Fibroblast of lung (primary cell): ENCODE data around the gene RPRD1B. TPM values are rescaled to one million over a fixed set of nuclear protein-coding genes. Genes with fewer than 3 reads are reported as not detected.

Source experiments
- DNase-seq, 2 donors: peaks; one replicate each; pipeline versions ENCODE4 v3.0.0 to v3.0.0-alpha.2; 2010; ENCODE audit warnings: low read depth in 2 of 2
- H2AFZ ChIP-seq: 2 replicates; pipeline ENCODE4 v1.5.1; 2012; ENCODE audit warnings: low read length, control low read depth, inconsistent platforms
- H3K27ac ChIP-seq: 2 replicates; pipeline ENCODE4 v1.5.1; 2011; ENCODE audit warnings: low read length, control low read depth; ENCODE audit not compliant: insufficient read depth
- H3K27me3 ChIP-seq: 2 replicates; pipeline ENCODE4 v1.5.1; 2011; ENCODE audit warnings: mild to moderate bottlenecking, low read length; ENCODE audit not compliant: control insufficient read depth, insufficient read depth
- H3K36me3 ChIP-seq: 2 replicates; pipeline ENCODE4 v1.5.1; 2011; ENCODE audit warnings: low read length; ENCODE audit not compliant: control insufficient read depth, insufficient read depth
- H3K4me1 ChIP-seq: 2 replicates; pipeline ENCODE4 v1.5.1; 2011; ENCODE audit warnings: low read length; ENCODE audit not compliant: control insufficient read depth, insufficient read depth; ENCODE audit errors: extremely low read depth
- H3K4me2 ChIP-seq: 2 replicates; pipeline ENCODE4 v1.5.1; 2011; ENCODE audit warnings: low read length, control low read depth; ENCODE audit not compliant: insufficient read depth; ENCODE audit errors: extremely low read depth
- H3K4me3 ChIP-seq, 4 experiments: fragments of 200-600 bp in 1 of 4; sonication (generic) in 1 of 4; replicated peaks in 1 of 4; 2 replicates each; pipeline ENCODE4 v1.5.1; 2011 to 2016; ENCODE audit warnings: low read length in 4 of 4, low read depth in 3 of 4, mild to moderate bottlenecking in 3 of 4, control low read depth in 2 of 4, inconsistent platforms in 1 of 4, mixed read lengths in 1 of 4; ENCODE audit not compliant: insufficient read depth in 1 of 4; ENCODE audit errors: control extremely low read depth in 1 of 4
- H3K79me2 ChIP-seq: 2 replicates; pipeline ENCODE4 v1.5.1; 2012; ENCODE audit warnings: mild to moderate bottlenecking, low read length, inconsistent platforms; ENCODE audit not compliant: control insufficient read depth, insufficient read depth
- H3K9ac ChIP-seq: 2 replicates; pipeline ENCODE4 v1.5.1; 2011; ENCODE audit warnings: mild to moderate bottlenecking, low read length, control low read depth; ENCODE audit not compliant: insufficient read depth
- H3K9me3 ChIP-seq: 2 replicates; pipeline ENCODE4 v1.5.1; 2012; ENCODE audit warnings: low read depth, low read length; ENCODE audit not compliant: control insufficient read depth, insufficient read depth
- H4K20me1 ChIP-seq: 2 replicates; pipeline ENCODE4 v1.5.1; 2011; ENCODE audit warnings: low read length; ENCODE audit not compliant: control insufficient read depth, insufficient read depth; ENCODE audit errors: extremely low read depth
- CTCF ChIP-seq, 2 donors: IDR thresholded peaks in 1 of 2; conservative IDR thresholded peaks in 1 of 2; 1 replicate in 1 of 2; 2 replicates in 1 of 2; pipeline ENCODE4 v1.5.1; 2011 to 2012; ENCODE audit warnings: low read length in 2 of 2, control low read depth in 1 of 2, inconsistent platforms in 1 of 2, low read depth in 1 of 2, mild to moderate bottlenecking in 1 of 2
- EZH2 ChIP-seq: IDR thresholded peaks from 2 replicates; pipeline ENCODE4 v1.5.1; 2012; ENCODE audit warnings: low read length, control low read depth, mild to moderate bottlenecking; ENCODE audit errors: missing control alignments
- polyA plus RNA-seq, 2 donors: library from polyadenylated mRNA; depleted of rRNA in 1 of 2; stranded (reverse) in 1 of 2; unstranded in 1 of 2; fragments of >200 nt; gene quantifications; 2 replicates each; pipeline ENCODE4 v1.2.1, GENCODE V29; 2011 to 2012; ENCODE audit warnings: missing spikeins in 1 of 2
- total RNA-seq: library from RNA; depleted of rRNA; stranded (reverse); fragments of >200 nt; gene quantifications from 2 replicates; pipeline ENCODE4 v1.2.1, GENCODE V29; 2014

Gene RPRD1B
- total and polyA plus RNA-seq, 2 donors (not counting 1 experiment from before 2014, with no cell fraction given) = 23.8 to 23.9 TPM

GRCh38 chr20:38115205-38115604 lies 81.7 kb downstream of the RPRD1B start:
- TF ChIP-seq CTCF (conservative IDR thresholded peaks at IDR 0.05 in 1 of 2, IDR thresholded peaks at IDR 0.05 in 1 of 2; ENCODE audit: low read depth in 1 of 2, low read length in 2 of 2) = peak in 1 of 2 donors; percentile 29
- TF ChIP-seq EZH2 = no peak
- Histone ChIP-seq H3K9me3 (no peaks in the 10 kb centered on the region), H3K4me3 (no peak overlapping the region), H3K9ac (no peak overlapping the region), H3K27me3 (no peaks in the 10 kb centered on the region), H3K27ac (no peak overlapping the region), H3K4me1 (peaks cover 8% of the 10 kb centered on the region), H2AFZ (no peak overlapping the region), H3K79me2 (no peaks in the 10 kb centered on the region), H3K36me3 (no peaks in the 10 kb centered on the region), H4K20me1 (no peaks in the 10 kb centered on the region), H3K4me2 (no peak overlapping the region)
- no peak for DNase-seq

- Histone ChIP-seq H4K20me1 (no peaks in the 10 kb centered on the region), H3K36me3 (no peaks in the 10 kb centered on the region), H3K9ac (no peak overlapping the region), H3K79me2 (no peaks in the 10 kb centered on the region), H3K9me3 (no peaks in the 10 kb centered on the region), H3K4me2 (no peak overlapping the region), H3K27me3 (no peaks in the 10 kb centered on the region), H2AFZ (no peak overlapping the region), H3K4me1 (peaks cover 2% of the 10 kb centered on the region), H3K27ac (no peak overlapping the region), H3K4me3 (no peak overlapping the region)
- DNase-seq = no peak
- TF ChIP-seq EZH2 (no peak), CTCF (conservative IDR thresholded peaks at IDR 0.05 in 1 of 2, IDR thresholded peaks at IDR 0.05 in 1 of 2; ENCODE audit: low read depth in 1 of 2, low read length in 2 of 2) (no peak)
Measured at GRCh38 chr20:38115896-38116295, 82.3 kb downstream of the RPRD1B start.

GRCh38 chr20:38116409-38117165 lies 83.0 kb downstream of the RPRD1B start:
- Histone ChIP-seq H3K36me3 (no peaks in the 10 kb centered on the region), H3K4me3 (no peak overlapping the region), H3K9ac (no peak overlapping the region), H3K4me1 (peaks cover 2% of the 10 kb centered on the region), H3K9me3 (no peaks in the 10 kb centered on the region), H3K27me3 (no peaks in the 10 kb centered on the region), H3K4me2 (no peak overlapping the region), H3K27ac (no peak overlapping the region), H4K20me1 (no peaks in the 10 kb centered on the region), H2AFZ (no peak overlapping the region), H3K79me2 (no peaks in the 10 kb centered on the region)
- TF ChIP-seq EZH2 (no peak), CTCF (conservative IDR thresholded peaks at IDR 0.05 in 1 of 2, IDR thresholded peaks at IDR 0.05 in 1 of 2; ENCODE audit: low read depth in 1 of 2, low read length in 2 of 2) (no peak)
- DNase-seq = no peak
